MM.1S (cell line): ENCODE measurements around the gene FLII.

Experiments
- DNase-seq: peaks from one replicate; pipeline ENCODE4 v3.0.0-alpha.2; 2015
- H2AFZ ChIP-seq: fragments of 300-600 bp; sonication (generic); 2 replicates; pipeline ENCODE4 v1.6.0; 2016; ENCODE audit warnings: antibody characterized with exemption, low read length
- H3F3A ChIP-seq: fragments of 300-600 bp; sonication (generic); 2 replicates; pipeline ENCODE4 v1.6.1; 2016; ENCODE audit warnings: mild to moderate bottlenecking, antibody characterized with exemption, low read length, moderate library complexity, mixed read lengths; ENCODE audit not compliant: insufficient read depth
- H3K27ac ChIP-seq: fragments of 300-600 bp; sonication (generic); 2 replicates; pipeline ENCODE4 v1.5.1; 2016; ENCODE audit warnings: mild to moderate bottlenecking, low read length
- H3K27me3 ChIP-seq: fragments of 300-600 bp; sonication (generic); replicated peaks from 2 replicates; pipeline ENCODE4 v1.6.0; 2016; ENCODE audit warnings: low read length; ENCODE audit not compliant: insufficient read depth
- H3K36me3 ChIP-seq: fragments of 300-600 bp; sonication (generic); replicated peaks from 2 replicates; pipeline ENCODE4 v1.6.1; 2016; ENCODE audit warnings: mild to moderate bottlenecking, low read length, mixed read lengths; ENCODE audit not compliant: insufficient read depth
- H3K4me1 ChIP-seq: fragments of 300-600 bp; sonication (generic); 2 replicates; pipeline ENCODE4 v1.6.1; 2016; ENCODE audit warnings: low read length, mixed read lengths
- H3K4me2 ChIP-seq: fragments of 300-600 bp; sonication (generic); 2 replicates; pipeline ENCODE4 v1.6.0; 2016; ENCODE audit warnings: low read depth, low read length
- H3K4me3 ChIP-seq: fragments of 300-600 bp; sonication (generic); 2 replicates; pipeline ENCODE4 v1.5.1; 2016; ENCODE audit warnings: low read length, mixed read lengths
- H3K79me2 ChIP-seq: fragments of 300-600 bp; sonication (generic); 2 replicates; pipeline ENCODE4 v1.6.1; 2016; ENCODE audit warnings: mixed run types, low read length, mixed read lengths
- H3K9ac ChIP-seq: fragments of 300-600 bp; sonication (generic); 2 replicates; pipeline ENCODE4 v1.6.1; 2016; ENCODE audit warnings: low read length, mixed read lengths
- H3K9me2 ChIP-seq: fragments of 300-600 bp; sonication (generic); replicated peaks from 2 replicates; pipeline ENCODE4 v1.6.1; 2016; ENCODE audit warnings: mild to moderate bottlenecking, low read length, mixed read lengths; ENCODE audit not compliant: insufficient read depth
- H3K9me3 ChIP-seq: fragments of 300-600 bp; sonication (generic); replicated peaks from 2 replicates; pipeline ENCODE4 v1.6.1; 2016; ENCODE audit warnings: mild to moderate bottlenecking, low read length, mixed read lengths; ENCODE audit not compliant: insufficient read depth
- H4K20me1 ChIP-seq: fragments of 300-600 bp; sonication (generic); 2 replicates; pipeline ENCODE4 v1.6.1; 2016; ENCODE audit warnings: mild to moderate bottlenecking, low read length, moderate library complexity, mixed read lengths; ENCODE audit not compliant: insufficient read depth
- CTCF ChIP-seq: fragments of 300-600 bp; sonication (generic); IDR thresholded peaks from 2 replicates; pipeline ENCODE4 v1.5.1; 2016; ENCODE audit warnings: antibody characterized with exemption, low read length, mixed read lengths
- EZH2 ChIP-seq: fragments of 300-600 bp; sonication (generic); optimal IDR thresholded peaks from 2 replicates; pipeline ENCODE3; 2017; ENCODE audit warnings: low read depth, mild to moderate bottlenecking, antibody characterized with exemption, low read length, mixed read lengths
- EZH2phosphoT487 ChIP-seq: fragments of 300-600 bp; sonication (generic); IDR thresholded peaks from 2 replicates; pipeline ENCODE4 v1.6.1; 2018; ENCODE audit warnings: antibody characterized with exemption, low read length

The FLII gene

DNA sequence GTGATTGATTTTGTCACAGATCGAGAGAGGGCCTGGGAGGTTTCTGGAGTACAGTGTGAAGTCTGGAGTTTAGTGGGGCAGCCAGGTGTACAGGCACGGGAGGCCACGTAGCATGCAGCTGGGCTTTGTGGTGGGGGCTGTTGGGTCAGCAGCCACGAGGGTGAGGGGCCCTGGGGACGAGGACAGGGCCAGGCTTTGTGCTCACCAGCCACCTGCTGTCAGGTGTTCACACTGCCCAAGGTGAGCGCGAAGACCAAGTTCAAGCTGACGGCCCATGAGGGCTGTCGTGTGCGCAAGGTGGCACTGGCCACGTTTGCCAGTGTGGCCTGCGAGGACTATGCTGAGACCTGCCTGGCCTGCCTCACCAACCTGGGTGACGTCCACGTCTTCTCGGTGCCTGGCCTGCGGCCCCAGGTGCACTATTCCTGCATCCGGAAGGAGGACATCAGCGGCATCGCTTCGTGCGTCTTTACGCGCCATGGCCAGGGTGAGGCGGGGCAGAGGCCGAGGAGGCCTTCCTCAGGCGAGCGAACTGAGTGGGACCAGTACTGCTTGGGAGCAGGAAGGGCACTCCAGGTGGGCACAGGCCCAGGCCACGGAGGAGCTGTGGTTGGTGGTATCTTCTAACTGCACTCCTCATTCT is 17.2 kb downstream of the FLII start:
- no peak overlapping the region for H3K4me3 ChIP-seq
- H4K20me1 ChIP-seq: no peaks in the 10 kb centered on the region
- no peaks in the 10 kb centered on the region for H3F3A ChIP-seq
- TF ChIP-seq EZH2phosphoT487 (no peak), EZH2 (no peak), CTCF (no peak)
- H3K27ac ChIP-seq: no peak overlapping the region
- H3K79me2 ChIP-seq: no peaks in the 10 kb centered on the region
- no peaks in the 10 kb centered on the region for H3K27me3 ChIP-seq
- no peak overlapping the region for H3K9ac ChIP-seq
- H3K9me3 ChIP-seq: no peaks in the 10 kb centered on the region
- DNase-seq: no peak
- H3K36me3 ChIP-seq: no peaks in the 10 kb centered on the region; the same call in 1 of the 2 replicates
- no peak overlapping the region for H3K4me2 ChIP-seq
- no peak overlapping the region for H2AFZ ChIP-seq
- H3K9me2 ChIP-seq: no peaks in the 10 kb centered on the region
- H3K4me1 ChIP-seq: no peaks in the 10 kb centered on the region

- TF ChIP-seq EZH2phosphoT487 (no peak), EZH2 (no peak), CTCF (no peak)
- no peaks in the 10 kb centered on the region for H3K9me2 ChIP-seq
- no peak overlapping the region for H3K4me2 ChIP-seq
- H3K27ac ChIP-seq: no peak overlapping the region
- H3F3A ChIP-seq: no peaks in the 10 kb centered on the region
- no peak for DNase-seq
- H3K4me3 ChIP-seq: no peak overlapping the region
- H3K36me3 ChIP-seq: no peaks in the 10 kb centered on the region
- H3K79me2 ChIP-seq: no peaks in the 10 kb centered on the region
- no peaks in the 10 kb centered on the region for H3K27me3 ChIP-seq
- H2AFZ ChIP-seq: no peak overlapping the region
- no peak overlapping the region for H3K9ac ChIP-seq
- no peaks in the 10 kb centered on the region for H3K9me3 ChIP-seq
- no peaks in the 10 kb centered on the region for H4K20me1 ChIP-seq
- H3K4me1 ChIP-seq: no peaks in the 10 kb centered on the region
These were observed 18.1 kb downstream of the FLII start for GRCh38 chr17:18240449-18240848.

GRCh38 chr17:18238299-18238698 is 20.2 kb downstream of the FLII start:
- no peak for TF ChIP-seq CTCF
- no peak for TF ChIP-seq EZH2
- TF ChIP-seq EZH2phosphoT487: no peak
- Histone ChIP-seq H3K27me3 (no peaks in the 10 kb centered on the region), H3K9me2 (no peaks in the 10 kb centered on the region)

More at GRCh38 chr17:18238299-18238698, 20.2 kb downstream of the FLII start:
- Histone ChIP-seq H3K36me3 (no peaks in the 10 kb centered on the region), H3K4me1 (no peaks in the 10 kb centered on the region), H2AFZ (no peak overlapping the region), H3K79me2 (no peaks in the 10 kb centered on the region), H3F3A (no peaks in the 10 kb centered on the region), H3K4me3 (no peak overlapping the region), H3K4me2 (no peak overlapping the region), H3K9me3 (no peaks in the 10 kb centered on the region), H3K9ac (no peak overlapping the region), H4K20me1 (no peaks in the 10 kb centered on the region), H3K27ac (no peak overlapping the region)
- no peak for DNase-seq
